ENCODE results near the gene TRIM52.
A peak's percentile ranks its signal among the peaks of the same experiment; 100 is the strongest.
"Not testable (repeated sequence)": the region's sequence is repeated elsewhere in the genome, so short reads cannot be mapped to it uniquely, and the experiment has no call there.

The TRIM52 gene

GRCh38 chr5:181233088-181233800 is 27.7 kb downstream of the TRIM52 start:
- DNase-seq = no peak

DNA sequence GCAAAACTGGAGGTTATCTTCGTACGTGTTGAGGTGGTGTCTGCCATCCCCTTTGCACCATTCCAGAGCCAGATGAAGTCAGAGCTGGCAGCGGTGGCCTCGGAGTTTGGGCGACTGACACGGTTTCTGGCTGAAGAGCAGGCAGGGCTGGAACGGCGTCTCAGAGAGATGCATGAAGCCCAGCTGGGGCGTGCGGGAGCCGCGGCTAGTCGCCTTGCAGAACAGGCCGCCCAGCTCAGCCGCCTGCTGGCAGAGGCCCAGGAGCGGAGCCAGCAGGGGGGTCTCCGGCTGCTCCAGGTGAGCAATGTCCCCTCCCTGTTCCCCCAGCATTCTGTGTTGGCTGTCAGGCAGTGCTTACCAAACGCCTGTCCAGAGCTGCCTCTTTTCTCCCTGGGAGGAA is 28.4 kb downstream of the TRIM52 start:
- no peak for DNase-seq

- no peak for DNase-seq
Measured at GRCh38 chr5:181231432-181231831, 29.5 kb downstream of the TRIM52 start.

DNA sequence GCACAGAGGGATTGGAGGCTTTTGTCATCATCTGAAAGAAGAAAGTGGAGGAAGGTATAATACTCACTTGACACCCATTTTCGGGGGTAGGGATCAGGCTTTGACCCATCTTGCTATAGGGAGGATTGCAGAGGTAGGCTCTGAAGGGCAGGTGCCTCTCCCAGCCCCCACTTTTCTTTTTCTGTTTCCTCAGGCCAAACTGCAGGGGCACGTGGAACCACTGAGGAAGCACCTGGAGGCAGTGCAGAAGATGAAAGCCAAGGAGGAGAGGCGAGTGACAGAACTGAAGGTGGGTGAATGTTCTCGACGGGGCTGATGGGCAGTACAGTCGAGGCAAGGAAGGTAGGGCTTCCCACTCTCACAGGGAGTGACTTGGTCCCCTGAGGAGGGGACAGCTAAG is 30.4 kb downstream of the TRIM52 start:
- no peak for DNase-seq

DNA sequence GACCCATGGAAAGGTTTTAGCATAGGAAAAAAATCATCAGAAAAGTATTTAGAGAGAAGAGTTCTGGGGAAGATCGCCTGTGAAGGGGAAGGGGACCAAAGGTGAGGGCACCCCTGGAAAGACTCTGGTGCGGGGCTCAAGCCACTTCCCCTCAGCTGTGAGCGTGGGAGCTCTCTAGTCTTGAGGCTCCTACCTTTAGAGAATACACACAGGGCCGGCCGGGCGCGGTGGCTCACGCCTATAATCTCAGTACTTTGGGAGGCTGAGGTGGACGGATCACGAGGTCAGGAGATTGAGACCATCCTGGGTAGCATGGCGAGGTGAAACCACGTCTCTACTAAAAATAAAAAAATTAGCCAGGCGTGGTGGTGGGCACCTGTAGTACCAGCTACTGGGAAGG is 30.9 kb downstream of the TRIM52 start:
- no peak for DNase-seq

- DNase-seq = peak; percentile 24
Measured at GRCh38 chr5:181224390-181225229, 36.3 kb downstream of the TRIM52 start.

DNA sequence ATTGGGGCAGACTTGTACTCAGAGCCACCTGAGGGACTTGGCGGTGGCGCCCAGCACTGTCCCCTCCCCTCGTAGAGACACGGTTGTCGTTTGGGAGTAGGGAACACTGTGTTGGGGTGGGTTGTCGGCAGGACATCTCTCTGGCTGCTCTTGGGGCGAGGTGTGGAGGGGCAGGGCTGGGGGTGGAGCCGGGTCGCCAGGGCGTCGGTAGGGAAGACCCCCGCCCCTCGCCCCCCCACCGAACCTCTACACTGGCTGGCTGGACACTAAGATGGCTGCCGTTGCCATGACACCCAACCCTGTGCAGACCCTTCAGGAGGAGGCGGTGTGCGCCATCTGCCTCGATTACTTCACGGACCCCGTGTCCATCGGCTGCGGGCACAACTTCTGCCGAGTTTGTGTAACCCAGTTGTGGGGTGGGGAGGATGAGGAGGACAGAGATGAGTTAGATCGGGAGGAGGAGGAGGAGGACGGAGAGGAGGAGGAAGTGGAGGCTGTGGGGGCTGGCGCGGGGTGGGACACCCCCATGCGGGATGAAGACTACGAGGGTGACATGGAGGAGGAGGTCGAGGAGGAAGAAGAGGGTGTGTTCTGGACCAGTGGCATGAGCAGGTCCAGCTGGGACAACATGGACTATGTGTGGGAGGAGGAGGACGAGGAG is 37.1 kb downstream of the TRIM52 start:
- DNase-seq = no peak

DNA sequence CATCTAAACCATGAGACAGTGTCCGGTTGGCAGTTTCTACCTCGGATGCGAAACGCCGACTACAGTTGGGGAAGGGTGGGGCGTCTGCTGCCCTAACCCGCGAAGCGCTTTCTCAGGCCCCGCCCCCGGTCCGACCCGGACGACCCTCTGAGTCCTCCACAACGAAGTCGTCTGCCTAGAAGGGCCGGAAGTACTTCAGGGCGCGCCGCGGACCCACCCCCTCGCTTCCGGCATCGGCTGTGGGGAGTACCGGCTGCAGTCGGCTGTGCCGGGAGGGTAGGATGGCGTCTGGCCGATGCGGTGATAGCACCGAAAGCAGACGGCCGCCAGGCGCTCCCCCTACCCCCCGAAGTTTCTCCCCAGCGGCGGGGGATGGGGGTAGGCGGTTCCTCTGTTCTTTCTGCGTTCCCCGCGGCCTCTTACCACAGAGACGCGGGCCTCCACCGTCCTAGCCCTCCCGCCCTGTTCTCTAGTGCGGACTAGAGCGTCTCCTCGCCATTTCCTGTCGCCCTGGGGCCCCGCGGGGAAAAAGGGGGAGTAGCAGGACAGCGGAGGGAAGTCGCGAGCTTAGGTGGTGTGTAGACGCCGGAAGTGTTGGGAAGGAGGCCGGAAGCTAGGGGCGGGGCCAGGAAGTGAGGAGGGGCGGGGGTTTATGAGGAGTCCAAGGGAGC is 37.8 kb downstream of the TRIM52 start, which contains the start of gene TRIM41:
TRIM41 (plus strand) TSS at position 224 of the 671 bp plus-strand sequence. CDS start 719 bp downstream, outside the sequence.
- DNase-seq = peak; percentile 96

DNA sequence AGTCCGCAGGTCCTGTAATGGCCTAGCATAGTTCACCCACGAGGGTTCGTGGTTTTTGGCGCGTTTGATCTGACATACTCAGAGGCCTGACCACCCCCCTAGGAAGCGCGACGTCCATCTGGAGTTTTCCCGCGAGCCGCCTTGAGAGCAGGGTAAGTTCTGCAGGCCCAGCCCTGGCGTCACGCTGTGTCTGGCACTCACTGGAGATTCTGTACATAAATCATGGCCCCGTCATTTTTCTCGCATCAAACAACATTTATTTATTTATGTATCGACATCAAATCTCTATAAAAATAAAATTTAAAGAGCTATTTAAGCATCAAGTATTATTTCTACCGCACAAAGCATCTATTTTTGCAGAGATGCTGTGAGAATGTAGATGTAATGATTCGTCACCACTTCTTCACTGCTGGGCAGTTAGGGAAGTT is 38.3 kb downstream of the TRIM52 start:
- DNase-seq = no peak

- peak; percentile 98 for DNase-seq
Measured at GRCh38 chr5:181221792-181222629, 38.9 kb downstream of the TRIM52 start.

- peak; percentile 50 for DNase-seq
Measured at GRCh38 chr5:181221105-181221791, 39.7 kb downstream of the TRIM52 start.

DNA sequence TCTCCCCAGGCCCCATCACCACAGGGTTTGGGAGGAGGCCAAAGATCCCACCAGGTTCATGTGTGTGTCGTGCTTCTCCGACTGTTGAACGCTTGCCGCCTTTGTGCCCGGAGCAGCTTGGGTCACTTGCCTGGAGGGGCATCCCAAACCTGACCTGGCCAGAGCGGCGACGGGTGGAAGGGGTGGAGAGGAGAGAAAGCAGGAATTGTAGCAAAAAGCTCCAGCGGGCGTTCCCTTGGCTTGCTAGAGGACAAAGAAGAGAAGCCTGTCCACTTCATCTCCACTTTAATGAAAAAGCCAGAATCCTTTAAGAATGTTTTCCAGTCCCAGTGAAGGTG is 40.8 kb downstream of the TRIM52 start:
- no peak for DNase-seq

DNA sequence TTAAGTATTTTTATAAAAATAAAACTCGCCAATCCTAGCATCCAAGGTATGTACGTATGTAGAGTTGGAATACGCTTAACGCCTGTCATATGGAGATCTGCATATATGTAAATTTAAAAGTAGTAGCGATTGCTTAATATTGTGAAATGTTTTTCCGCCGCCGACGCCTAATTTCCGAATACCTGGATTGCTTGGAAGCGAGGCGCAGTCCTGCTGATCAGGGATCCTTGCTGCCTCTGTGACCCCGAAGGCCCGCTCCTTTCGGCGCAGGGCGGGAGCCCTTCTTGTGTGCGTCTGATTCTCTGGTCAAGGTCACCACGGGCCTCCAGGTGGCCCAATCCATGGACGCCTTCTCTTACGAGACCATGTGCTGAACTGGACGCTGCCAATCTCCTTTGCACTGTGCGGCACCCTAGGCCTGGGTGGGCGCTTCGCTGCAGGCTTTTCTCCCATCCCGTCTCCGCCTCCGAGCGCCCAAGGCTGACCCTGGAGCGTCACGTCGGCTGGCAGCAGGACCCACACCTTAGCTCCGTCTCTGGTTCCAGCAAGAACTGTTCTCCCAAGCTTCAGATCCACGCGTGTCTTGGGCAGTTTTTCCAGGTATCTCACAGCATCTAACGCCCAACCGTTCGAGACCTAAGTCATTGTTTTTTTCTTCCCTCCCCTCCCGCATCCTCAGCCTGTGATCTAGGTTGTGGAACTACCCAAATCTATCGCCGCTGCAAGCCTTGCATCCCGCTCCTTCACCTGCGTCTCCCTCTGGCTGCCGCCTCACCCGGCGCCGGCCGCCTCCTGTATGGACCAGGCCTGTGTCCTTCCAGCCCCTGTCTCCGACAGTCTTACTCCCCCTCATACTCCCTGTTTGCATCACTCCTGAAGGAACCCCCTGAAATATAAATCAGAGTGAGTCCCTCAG is 41.4 kb downstream of the TRIM52 start:
- no peak for DNase-seq

- no peak for DNase-seq
Measured at GRCh38 chr5:181218795-181219124, 42.2 kb downstream of the TRIM52 start.

GRCh38 chr5:181217803-181218062 is 43.2 kb downstream of the TRIM52 start:
- DNase-seq = peak; percentile 38

GRCh38 chr5:181217111-181217802 is 43.7 kb downstream of the TRIM52 start:
- DNase-seq = peak; percentile 63

GRCh38 chr5:181215997-181216989 is 44.6 kb downstream of the TRIM52 start:
- DNase-seq = no peak

GRCh38 chr5:181214249-181214648 is 46.7 kb downstream of the TRIM52 start:
- not testable (repeated sequence) for DNase-seq

DNA sequence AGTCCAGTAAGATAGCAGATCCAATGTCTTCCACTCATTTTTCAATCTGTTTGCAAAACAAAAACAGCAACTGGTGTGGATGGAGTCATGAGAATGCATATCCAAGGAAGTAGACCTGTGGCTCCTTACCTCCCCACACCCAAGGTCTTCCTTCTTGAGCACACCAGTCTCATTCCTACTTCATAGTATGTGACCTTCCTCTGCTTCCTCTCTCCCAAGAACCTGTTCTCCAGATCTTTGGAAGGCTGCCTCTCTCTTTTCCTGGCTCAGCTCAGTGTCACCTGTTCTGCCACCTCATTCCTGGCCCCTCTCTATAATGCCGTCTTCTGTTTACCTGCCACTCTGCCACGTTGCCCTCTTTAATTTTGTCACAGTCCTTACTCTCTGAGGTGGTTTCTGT is 48.0 kb downstream of the TRIM52 start:
- no peak for DNase-seq
